Measurements from ENCODE around the gene PPP1R3G. TPM values are rescaled to one million over a fixed set of nuclear protein-coding genes. Genes with fewer than 3 reads are reported as not detected.
"Not testable (repeated sequence)": the region's sequence is repeated elsewhere in the genome, so short reads cannot be mapped to it uniquely, and the experiment has no call there.

The PPP1R3G gene
- total RNA-seq, 1 donor from 2014 or later = 1.2 TPM

DNA sequence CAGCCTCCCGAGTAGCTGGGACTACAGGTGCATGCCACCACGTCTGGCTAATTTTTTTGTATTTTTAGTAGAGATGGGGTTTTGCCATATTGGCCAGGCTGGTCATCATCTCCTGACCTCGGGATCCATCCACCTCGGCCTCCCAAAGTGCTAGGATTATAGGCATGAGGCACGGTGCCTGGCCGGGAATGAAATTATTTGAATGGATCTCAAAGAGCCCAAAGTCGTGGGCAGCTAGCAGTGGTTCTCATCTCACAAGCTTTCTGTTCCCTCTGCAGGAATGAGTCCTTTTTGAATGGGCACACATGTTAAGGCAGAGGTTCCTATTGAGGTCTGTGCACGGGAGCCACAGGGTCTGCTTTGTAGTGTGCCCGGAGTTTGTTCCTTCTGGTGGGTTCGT lies 34.9 kb downstream of the PPP1R3G start:
- no peak for DNase-seq

DNA sequence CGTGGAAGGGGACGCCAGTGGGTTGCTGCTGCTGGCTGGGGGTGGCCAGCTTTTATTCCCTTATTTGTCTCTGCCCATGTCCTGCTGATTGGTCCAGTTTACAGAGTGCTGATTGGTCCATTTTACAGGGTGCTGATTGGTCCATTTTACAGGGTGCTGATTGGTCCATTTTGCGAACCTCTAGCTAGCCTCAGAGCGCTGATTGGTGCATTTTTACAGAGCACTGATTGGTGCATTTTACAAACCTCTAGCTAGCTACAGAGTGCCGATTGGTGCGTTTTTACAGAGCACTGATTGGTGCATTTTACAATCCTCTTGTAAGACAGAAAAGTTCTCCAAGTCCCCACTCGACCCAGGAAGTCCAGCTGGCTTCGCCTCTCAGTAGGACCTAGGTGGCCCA lies 35.4 kb downstream of the PPP1R3G start:
- DNase-seq = not testable (repeated sequence)

DNA sequence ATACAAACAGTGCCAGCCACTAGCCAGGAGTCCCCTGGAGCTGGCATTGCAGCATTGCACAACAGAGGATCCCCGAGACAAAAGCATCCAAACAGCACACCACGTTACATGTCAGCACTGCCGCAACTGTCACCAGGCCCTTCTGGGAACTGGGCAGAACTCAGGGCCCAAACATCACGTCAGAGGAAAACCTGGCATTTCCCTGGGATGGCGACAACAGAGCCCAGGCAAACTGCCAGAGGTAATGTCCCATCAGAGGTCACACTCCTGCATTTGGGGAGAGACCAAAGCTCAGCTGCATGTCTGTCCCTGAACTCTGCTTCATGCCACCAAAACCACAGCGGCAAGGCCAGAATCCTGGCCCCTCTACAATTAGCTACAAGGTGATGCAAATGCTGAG lies 36.3 kb downstream of the PPP1R3G start:
- DNase-seq = no peak

DNA sequence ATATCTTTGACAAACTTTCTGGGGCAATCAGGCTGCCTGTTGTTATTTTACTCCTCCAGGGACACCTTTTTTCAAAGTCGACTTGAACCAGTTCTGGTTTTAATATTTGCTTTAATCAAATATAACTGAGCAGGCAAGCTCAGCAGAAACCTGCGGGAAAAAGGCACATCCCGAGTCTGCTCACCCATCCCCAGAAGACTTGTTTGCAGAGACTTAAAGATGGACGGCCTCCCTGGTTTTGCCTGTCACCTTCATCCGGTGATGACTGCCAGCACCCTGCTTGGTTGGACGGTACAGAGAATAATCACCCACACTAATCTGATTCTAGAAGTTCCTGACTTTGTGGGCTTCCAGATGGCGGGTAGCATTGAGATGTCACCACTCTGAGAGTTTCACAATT lies 36.8 kb downstream of the PPP1R3G start:
- no peak for DNase-seq

DNA sequence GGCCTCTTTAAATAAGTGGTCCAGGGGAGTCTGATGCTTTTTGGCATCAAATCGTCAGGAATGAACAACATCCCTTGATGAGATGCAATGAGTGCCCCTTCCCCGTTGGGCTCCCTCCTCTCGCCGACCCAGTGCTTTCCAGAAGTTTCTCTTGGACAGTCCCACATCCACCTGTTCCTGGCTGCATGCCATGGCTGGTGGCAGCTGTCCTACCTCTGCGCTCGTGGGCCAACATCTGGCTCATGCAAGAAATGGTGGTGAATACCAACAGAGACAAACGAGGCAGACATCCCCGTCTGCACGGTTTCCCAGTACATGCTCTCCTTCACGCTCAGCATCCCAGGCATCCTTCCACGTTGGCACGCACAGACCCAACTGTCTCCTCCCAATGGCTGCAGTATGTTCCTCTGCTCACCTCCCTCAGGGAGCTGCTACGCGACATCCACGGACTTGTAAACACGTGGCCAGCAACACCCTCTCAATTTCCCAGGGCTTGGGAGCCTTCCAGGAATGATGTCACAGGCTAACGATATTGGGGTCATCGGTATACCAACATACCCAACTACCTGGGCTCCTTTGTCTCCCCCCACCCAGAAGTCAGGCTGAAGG lies 37.5 kb downstream of the PPP1R3G start:
- no peak for DNase-seq

DNA sequence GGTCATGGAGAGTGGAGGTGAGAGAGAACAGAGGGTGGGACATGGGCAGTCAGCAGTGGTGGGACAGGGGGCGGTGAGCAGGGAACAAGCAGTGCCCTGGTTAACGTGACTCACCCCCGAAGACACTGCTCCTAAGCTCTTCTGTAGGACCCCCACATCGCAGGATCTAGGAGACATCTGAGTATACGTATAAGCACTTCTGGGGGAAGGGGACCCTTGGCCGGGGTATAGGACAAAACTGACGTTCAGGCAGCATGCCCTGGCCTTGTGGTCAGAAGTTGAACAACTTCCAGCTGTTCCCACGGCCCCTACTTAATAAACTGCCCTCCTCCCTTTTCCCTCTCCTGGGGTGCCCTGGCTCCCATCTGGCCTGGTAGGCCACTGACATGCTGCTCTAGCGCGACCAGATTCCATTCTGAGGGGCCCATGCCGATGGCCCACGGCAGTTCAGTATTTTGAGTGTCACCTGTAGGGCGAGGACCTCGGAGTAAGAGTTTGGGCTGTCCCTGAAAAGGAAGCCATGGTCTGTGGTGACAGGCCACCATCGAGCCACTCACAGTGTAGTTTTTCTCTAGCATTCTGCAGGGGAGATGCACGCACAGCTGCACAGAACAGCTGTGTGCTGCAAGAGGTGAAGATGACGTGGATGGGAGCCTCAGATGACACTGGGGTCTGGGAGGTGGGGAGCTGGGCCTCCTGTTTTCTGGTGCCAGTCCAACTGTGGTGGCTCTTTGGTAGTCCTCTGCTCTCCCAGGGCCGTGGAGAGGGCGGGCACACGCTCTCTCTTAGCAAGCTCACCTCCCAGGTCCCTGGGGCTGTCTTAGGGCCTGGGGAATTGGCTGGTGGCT lies 38.4 kb downstream of the PPP1R3G start:
- DNase-seq = no peak

DNA sequence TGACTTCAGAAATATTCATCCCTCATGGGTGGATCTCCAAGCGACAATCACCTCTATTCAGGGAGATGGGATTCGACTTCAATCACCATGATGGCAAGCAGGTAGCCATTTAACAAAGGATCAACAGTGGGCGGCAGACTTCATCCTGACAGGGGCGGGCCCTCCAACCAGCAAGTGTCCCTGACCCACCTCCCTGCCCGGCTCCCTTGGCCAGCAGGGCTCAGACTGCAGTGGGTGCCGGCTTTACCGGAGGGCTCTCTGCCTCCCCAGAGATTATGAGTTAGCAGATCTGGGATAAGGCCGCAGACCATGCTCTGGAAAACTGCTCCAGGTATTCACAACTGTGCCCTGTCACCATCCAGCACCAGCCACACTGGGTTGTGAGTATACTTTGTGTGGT lies 39.4 kb downstream of the PPP1R3G start:
- no peak for DNase-seq

DNA sequence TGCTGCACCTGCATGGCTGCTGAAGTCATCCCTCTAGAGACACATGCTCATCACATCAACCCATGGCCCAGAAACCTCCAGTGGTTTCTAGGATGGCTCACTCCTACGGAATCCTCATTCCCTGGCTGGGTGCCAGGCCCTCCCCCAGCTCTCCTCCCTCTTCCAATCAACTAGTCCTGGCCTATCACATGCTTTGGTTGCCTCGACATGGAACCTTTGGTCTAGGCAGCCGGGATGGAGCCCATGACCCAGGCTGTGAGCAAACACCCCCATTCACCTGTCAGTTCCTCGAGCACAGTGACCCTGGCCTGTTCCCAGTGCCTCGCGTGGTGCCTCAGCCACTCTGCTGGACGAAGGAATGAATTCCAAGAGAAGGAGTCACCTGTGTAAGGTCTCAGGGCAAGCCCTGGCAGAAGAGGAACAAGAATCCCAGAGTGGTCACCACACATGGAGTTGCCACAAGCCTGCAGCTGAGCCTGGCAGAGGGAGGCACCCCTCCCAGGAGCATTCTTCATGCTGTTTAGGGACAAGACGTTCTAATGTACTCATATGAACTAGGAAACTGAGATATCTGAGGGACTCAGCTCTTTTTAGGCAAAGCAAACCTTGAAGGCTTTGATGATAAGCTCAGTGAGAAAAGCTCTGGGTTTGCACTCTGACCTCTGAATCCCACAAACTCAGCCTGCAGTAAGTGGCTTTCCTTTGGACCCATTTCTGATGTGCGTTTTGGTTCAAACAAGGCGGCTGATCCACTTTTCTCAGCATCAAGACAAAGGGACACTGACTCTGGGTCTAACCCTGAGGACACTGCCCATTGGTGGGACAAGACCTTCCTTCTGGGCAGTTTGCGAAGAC lies 40.2 kb downstream of the PPP1R3G start:
- no peak for DNase-seq

DNA sequence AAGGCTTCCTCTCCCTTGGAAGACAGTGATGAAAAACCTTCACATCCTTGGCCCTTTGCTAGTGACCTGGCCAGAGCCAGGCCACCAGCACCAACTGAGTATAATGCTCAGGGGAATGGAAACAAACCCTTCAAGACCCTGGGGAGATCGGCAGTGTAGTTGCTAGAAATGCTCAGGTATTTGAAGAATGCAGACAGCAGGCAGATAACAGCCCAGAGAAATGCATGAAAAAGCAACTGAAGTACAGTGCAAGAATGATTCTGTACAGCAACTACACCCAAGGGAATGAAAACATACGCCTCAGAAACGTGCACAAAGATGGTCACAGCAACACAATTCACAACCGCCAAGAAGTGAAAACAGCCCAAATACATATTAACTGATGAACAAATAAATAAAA lies 41.1 kb downstream of the PPP1R3G start:
- no peak for DNase-seq

DNA sequence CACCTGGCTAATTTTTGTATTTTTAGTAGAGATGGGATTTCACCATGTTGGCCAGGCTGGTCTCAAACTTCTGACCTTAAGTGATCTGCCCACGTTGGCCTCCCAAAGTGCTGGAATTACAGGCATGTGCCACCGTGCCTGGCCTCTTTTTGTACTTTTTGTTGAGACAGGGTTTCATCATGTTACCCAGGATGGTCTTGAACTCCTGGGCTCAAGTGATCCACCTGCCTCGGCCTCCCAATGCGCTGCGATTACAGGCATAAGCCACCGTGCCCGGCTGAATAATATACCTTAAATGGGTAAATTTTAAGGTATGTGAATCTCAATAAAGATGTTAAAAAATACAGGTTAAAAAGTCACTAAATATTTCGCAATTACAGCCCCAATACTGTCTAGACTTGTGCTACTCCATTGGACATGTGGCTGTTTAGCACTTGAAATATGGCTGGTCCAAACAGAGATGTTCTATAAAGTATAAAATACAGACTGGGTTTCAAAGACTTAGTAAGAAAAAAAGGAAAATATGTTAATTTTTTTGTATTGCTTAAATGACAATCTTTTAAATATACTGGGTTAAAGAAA lies 42.1 kb downstream of the PPP1R3G start:
- no peak for DNase-seq

DNA sequence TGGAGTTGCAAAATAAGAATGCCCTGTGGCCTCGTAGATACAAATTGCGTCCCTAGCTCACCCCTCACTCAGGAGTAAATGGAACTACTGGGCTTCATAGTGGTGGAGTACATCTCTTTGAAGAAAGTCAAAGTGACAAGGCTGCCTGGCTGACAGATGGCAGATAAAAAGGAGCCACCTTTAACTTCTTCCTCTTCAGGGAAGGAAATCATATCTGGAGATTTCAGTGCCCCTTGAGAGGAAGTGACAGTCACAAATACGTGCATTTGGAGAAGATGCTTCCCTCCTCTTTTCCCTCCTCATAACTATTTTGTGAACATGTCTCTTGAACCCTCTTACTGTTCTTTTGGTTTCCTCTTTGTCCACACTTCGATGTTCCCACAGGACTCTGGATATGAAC lies 43.2 kb downstream of the PPP1R3G start:
- DNase-seq = no peak

DNA sequence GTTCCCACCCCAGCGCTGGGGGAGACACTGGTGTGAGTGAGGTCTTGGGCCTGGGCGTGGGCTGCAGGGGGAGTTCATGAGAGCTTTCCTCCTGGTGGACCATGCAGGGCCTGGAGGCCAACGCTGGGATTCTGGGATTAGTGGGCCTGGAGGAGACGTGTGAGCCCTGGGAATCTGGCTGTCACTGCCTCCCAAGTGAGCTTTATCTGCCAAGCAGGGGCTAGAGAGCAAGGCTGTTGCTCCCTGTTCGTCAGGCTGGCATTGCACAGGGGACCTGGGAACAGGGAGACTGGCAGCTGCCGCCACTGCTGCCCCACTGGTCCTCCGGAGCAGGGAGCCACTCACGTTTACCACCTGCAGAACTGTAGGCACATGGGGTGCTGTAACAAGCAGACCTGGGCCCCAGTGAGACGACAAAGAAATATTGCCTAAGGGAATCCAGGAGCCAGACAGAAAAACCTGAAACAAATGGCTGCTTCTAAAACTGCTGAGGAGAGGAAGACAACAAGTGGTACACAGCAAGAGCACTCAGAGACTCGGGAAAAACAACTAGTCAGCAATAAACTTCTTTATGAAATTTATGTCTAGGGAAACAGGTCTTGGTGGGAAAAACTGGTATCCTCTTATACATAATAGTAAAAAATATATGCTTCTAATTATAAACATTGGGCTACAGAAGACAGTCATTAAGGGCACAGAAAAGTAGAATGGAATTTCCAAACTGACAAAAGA lies 45.2 kb downstream of the PPP1R3G start:
- no peak for DNase-seq

DNA sequence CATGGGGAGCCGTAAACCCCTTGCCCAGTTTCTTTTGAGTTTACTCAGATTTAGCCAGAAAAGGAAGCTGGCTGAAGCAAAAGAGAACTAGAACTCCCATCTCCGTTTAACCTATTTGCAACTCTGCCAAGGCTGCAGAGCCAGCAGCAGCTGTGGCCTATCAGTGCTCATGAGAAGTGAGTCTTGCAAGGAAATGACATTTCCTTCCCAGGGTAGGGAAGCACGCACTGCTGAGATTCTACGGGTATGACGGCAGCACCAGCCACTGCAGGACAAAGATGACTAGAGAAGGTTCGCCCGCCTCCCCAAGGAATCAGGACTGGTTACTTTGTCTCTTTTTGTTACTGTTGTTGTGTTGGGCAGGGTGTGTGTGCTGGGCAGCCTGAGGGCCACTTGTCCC lies 47.6 kb downstream of the PPP1R3G start:
- DNase-seq = peak; percentile 51

DNA sequence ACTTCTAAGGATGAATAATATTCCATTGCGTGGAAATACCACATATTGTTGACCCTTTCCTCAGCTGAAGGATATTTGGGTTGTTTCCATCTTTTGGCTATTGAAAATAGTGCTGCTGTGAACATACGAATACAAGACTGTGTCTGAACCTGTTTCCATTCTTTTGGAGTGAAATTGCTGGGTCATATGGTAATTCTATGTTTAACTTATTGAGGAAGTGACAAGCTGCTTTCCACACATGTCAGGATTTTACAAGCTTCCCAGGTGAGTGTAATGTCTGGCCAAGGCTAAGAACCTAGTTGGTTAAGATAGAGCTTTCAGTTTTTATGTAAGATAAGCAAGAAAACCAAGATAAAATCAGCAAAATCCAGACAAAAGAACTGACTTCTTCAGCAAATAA lies 48.8 kb downstream of the PPP1R3G start:
- DNase-seq = no peak

DNA sequence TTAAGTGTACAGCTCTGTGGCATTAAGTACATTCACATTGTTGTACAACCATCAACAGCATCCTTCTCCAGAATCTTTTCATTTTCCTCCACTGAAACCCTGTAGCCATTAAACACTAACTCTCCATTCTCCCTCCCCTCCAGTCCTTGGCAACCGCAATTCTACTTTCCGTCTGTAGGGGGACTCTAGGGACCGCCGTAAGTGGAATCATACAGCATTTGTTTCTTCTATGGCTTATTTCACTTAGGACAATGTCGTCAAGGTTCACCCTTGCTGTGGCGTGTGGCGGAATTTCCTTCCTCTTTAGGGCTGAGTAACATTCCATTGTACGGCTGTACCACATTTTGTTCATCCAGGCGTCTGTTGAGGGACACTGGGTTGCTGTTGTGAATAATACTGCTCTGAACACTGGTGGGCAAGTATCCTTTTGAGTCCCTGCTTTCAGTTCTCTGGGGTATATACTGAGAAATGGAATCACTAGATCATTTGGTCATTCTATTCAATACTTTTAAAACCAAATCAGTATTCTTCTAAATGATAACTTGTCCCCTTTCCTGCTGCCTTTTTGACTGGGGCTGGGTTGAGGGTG lies 50.7 kb downstream of the PPP1R3G start:
- DNase-seq = no peak

DNA sequence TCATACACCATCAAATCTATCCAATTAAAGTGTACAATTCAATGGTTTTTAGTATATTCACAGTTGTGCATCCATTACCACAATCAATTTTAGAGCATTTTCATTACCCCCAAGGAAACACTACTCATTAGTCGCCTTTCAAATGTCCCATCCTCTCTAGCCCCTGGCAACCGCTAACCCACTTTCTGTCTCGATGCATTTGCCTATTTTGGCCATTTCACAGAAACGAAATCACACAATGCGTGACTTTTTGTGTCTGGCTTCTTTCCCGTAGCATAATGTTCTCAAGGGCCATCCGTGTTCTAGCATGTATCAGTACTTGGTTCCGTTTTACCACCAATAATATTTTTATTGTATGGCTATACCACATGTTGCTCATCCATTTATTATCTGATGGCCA lies 51.7 kb downstream of the PPP1R3G start:
- DNase-seq = no peak

Other genes starting within 250 kb of the PPP1R3G start
- gene RPP40, start 81.3 kb upstream of the PPP1R3G start, total RNA-seq = 14.0 TPM
- 16.2 TPM for gene LYRM4, start 175.6 kb downstream of the PPP1R3G start, total RNA-seq
- gene FARS2, start 176.2 kb downstream of the PPP1R3G start, total RNA-seq = 24.8 TPM